NAMALWA (cell line): ENCODE measurements around the gene SPATA31C1.
"Not testable (repeated sequence)": the region's sequence is repeated elsewhere in the genome, so short reads cannot be mapped to it uniquely, and the experiment has no call there.

Experiments
- DNase-seq: peaks from one replicate; pipeline ENCODE4 v3.0.0-alpha.2; 2015; ENCODE audit warnings: low spot score

The SPATA31C1 gene

GRCh38 chr9:87938336-87938735 is 20.6 kb downstream of the SPATA31C1 start:
- DNase-seq = not testable (repeated sequence)

- DNase-seq = not testable (repeated sequence)
These were observed 21.3 kb downstream of the SPATA31C1 start for GRCh38 chr9:87939096-87939495.

- no peak for DNase-seq
These were observed 26.3 kb downstream of the SPATA31C1 start for GRCh38 chr9:87944096-87944495.

- no peak for DNase-seq
These were observed 26.9 kb downstream of the SPATA31C1 start for GRCh38 chr9:87944682-87945081.

- DNase-seq = no peak
These were observed 32.5 kb downstream of the SPATA31C1 start for GRCh38 chr9:87950296-87950695.

- DNase-seq = peak; percentile 63
These were observed 33.2 kb downstream of the SPATA31C1 start for GRCh38 chr9:87950765-87951488.

GRCh38 chr9:87954230-87954629 is 36.5 kb downstream of the SPATA31C1 start:
- DNase-seq = no peak

GRCh38 chr9:87957839-87958238 is 40.1 kb downstream of the SPATA31C1 start:
- DNase-seq = no peak

GRCh38 chr9:87958591-87958990 is 40.8 kb downstream of the SPATA31C1 start:
- no peak for DNase-seq

- DNase-seq = no peak
These were observed 42.3 kb downstream of the SPATA31C1 start for GRCh38 chr9:87959916-87960581.

- DNase-seq = no peak
These were observed 46.0 kb downstream of the SPATA31C1 start for GRCh38 chr9:87963770-87964169.

GRCh38 chr9:87964826-87965225 is 47.1 kb downstream of the SPATA31C1 start:
- DNase-seq = no peak

GRCh38 chr9:87968155-87968554 is 50.4 kb downstream of the SPATA31C1 start:
- DNase-seq = no peak

GRCh38 chr9:87970602-87971001 is 52.8 kb downstream of the SPATA31C1 start:
- DNase-seq = no peak

GRCh38 chr9:87973122-87973521 is 55.4 kb downstream of the SPATA31C1 start:
- no peak for DNase-seq
